GM10847 (cell line): ENCODE measurements around the gene SCAMP5.

Source experiments
- POLR2A ChIP-seq: IDR thresholded peaks from 2 replicates; pipeline ENCODE4 v1.6.1; 2011; ENCODE audit not compliant: insufficient read length; ENCODE audit errors: extremely low read depth

SCAMP5 gene

GRCh38 chr15:74961616-74962015, 33.7 kb upstream of the SCAMP5 start:
- TF ChIP-seq POLR2A, result no peak

- TF ChIP-seq POLR2A, result no peak
These were observed 33.1 kb upstream of the SCAMP5 start for GRCh38 chr15:74962219-74962618.

- no peak for TF ChIP-seq POLR2A
These were observed 32.7 kb upstream of the SCAMP5 start for GRCh38 chr15:74962671-74963070.

- no peak for TF ChIP-seq POLR2A
These were observed 32.1 kb upstream of the SCAMP5 start for GRCh38 chr15:74963213-74963612.

GRCh38 chr15:74964794-74965193, 30.6 kb upstream of the SCAMP5 start:
- TF ChIP-seq POLR2A, result no peak

- TF ChIP-seq POLR2A, result no peak
These were observed 27.7 kb upstream of the SCAMP5 start for GRCh38 chr15:74967670-74968069.

GRCh38 chr15:74976159-74976558, 19.2 kb upstream of the SCAMP5 start:
- TF ChIP-seq POLR2A, result no peak

GRCh38 chr15:74977599-74977998, 17.8 kb upstream of the SCAMP5 start:
- TF ChIP-seq POLR2A, result no peak

GRCh38 chr15:74978077-74978476, 17.3 kb upstream of the SCAMP5 start:
- no peak for TF ChIP-seq POLR2A

GRCh38 chr15:74978503-74978902, 16.9 kb upstream of the SCAMP5 start:
- no peak for TF ChIP-seq POLR2A

GRCh38 chr15:74982183-74982582, 13.2 kb upstream of the SCAMP5 start:
- no peak for TF ChIP-seq POLR2A

GRCh38 chr15:74983725-74984231, 11.6 kb upstream of the SCAMP5 start:
- TF ChIP-seq POLR2A, result no peak

- no peak for TF ChIP-seq POLR2A
These were observed 7.2 kb upstream of the SCAMP5 start for GRCh38 chr15:74988007-74988800.

GRCh38 chr15:74989527-74989926, 5.8 kb upstream of the SCAMP5 start:
- no peak for TF ChIP-seq POLR2A

- TF ChIP-seq POLR2A, result no peak
These were observed 2.7 kb upstream of the SCAMP5 start for GRCh38 chr15:74992619-74993018.

GRCh38 chr15:74994236-74994635, 1.1 kb upstream of the SCAMP5 start:
- TF ChIP-seq POLR2A, result no peak

GRCh38 chr15:74994685-74995084, 678 bp upstream of the SCAMP5 start:
- no peak for TF ChIP-seq POLR2A
